GM19467 (cell line): ENCODE measurements around the gene MYOZ3.

Experiments
- ATAC-seq: cut with Tn5 transposase; IDR thresholded peaks from one replicate; pipeline ENCODE4 v1.9.1; 2021; ENCODE audit warnings: mild to moderate bottlenecking, moderate library complexity; ENCODE audit not compliant: unreplicated experiment

The MYOZ3 gene

GRCh38 chr5:150641824-150642566, 19.1 kb upstream of the MYOZ3 start:
- no peak for ATAC-seq

DNA sequence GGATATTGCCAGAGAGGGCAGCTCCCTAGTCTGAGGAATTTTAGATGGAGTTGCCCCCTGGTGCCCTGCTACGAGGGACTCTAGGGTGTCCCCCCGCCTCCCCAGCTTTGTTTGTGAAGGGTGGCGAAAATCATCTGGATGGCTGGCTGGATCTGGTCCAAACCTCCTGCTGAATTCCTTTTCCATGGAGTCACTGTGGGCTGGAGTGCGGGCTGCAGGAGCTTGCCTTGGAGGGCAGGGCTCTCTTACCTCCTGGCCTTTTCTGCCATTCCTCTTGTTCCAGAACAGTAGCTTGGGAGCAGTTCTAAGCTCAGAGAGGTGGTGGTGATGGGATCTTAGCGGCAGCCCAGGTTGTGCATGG, 18.5 kb upstream of the MYOZ3 start:
- ATAC-seq: no peak

GRCh38 chr5:150642991-150643710, 17.9 kb upstream of the MYOZ3 start:
- ATAC-seq: no peak

- no peak for ATAC-seq
Measured at GRCh38 chr5:150644058-150644457, 17.0 kb upstream of the MYOZ3 start.

DNA sequence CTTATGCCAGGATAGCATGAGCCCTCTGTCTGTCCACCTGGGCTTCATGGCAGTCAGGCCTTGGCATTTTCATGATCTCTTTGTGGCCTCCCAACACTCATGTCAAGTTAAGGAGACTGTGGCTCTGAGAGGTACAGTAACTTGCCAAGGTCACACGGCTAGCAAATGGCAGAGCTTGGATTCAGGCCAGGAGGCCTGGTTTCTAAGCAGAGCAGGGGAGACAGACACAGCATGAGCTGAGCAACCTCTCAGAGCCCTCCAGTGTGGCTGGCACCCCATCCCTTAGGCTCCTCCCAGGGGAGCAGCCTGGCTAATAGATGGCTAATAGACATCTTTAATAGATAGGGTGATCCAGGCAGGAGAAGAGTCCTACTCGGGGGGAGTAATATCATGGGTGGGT, 16.5 kb upstream of the MYOZ3 start:
- no peak for ATAC-seq

DNA sequence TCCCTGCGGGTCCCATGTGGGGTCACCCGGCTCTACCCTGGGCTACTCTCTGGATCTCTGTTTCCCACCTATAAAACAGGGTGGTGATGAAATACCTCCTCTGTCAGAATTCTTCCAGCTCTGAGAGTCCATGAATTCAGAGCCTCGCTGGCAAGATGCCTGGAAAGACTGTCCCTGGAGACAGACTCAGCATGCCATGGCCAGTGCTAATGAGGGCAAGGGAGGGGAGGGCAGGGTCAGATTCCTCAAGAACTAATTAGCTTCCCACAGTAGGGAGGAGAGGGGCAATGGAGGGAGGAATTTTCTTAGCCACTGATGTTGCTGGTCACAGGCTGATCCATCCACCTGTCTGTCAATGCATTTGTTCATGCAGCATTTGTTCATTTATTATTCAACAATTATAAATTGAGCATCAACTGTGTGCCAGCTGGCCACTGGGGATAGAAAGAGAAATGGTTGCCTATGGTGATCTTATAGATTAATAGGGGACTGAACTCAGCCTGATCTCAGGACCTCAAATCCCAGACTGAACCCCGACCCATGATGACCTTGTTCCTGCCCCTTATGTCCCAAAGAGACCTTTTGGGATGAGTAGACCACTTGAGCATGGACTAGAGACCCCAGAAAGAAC, 15.9 kb upstream of the MYOZ3 start:
- ATAC-seq: no peak

- no peak for ATAC-seq
Measured at GRCh38 chr5:150647275-150648251, 13.5 kb upstream of the MYOZ3 start.

- ATAC-seq: no peak
Measured at GRCh38 chr5:150648294-150649107, 12.6 kb upstream of the MYOZ3 start.

DNA sequence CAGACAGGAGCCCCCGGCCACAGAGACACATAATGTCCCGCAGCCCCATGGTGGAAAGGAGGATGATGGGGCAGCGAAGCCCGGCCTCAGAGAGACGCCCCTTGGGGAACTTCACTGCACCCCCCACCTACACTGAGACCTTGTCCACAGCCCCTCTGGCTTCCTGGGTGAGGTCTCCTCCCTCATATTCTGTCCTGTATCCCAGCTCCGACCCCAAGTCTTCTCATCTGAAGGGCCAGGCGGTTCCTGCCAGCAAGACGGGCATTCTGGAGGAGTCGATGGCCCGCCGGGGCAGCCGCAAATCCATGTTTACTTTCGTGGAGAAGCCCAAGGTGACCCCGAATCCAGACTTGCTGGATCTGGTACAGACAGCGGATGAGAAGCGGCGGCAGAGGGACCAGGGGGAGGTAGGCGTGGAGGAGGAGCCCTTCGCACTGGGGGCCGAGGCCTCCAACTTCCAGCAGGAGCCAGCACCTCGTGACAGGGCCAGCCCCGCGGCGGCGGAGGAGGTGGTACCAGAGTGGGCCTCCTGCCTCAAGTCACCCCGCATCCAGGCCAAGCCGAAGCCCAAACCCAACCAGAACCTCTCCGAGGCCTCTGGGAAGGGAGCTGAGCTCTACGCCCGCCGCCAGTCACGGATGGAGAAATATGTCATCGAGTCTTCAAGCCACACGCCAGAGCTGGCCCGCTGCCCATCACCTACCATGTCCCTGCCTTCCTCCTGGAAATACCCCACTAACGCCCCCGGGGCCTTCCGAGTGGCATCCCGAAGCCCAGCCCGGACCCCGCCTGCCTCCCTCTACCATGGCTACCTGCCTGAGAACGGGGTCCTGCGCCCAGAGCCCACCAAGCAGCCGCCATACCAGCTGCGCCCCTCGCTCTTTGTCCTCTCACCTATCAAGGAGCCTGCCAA, 11.7 kb upstream of the MYOZ3 start:
- ATAC-seq: no peak

DNA sequence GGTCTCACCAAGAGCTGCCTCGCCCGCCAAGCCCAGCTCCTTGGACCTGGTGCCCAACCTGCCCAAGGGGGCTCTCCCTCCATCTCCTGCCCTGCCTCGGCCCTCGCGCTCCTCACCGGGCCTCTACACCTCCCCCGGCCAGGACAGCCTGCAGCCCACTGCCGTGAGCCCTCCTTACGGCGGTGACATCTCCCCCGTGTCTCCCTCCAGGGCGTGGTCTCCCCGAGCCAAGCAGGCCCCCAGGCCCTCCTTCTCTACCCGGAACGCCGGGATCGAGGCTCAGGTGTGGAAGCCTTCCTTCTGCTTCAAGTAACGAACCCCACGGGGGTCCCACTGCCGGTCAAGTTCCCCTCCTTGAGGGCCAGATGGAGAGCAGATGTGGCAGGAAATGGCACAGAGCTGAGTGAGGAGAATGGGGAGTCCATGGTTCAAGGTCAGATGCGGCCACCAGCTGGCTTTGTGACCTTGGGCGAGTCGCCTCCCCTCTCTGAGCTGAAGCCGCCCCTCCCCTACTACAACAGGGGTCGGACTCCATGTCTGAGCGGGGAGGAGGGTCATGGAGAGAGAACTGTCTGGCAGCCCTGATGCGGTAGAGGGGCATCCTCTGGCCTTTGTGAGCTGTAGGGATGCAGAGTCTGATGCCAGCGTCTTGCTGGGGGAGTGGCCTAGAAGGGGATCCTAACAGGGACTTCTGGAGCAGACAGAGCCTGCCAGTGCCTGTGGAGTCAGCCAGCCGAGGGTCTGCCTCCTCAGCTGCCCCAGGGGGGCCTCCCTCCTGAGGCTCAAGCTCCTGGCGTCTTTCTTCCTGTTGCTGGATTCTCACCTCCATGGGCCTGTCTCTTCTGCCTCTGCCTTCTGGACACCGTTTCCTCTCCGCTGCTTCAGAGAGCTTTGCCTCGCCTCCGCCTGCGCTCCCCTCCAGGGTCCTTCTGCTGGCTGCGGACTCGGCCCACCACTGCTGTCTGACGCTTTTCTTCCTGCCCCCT, 10.7 kb upstream of the MYOZ3 start:
- ATAC-seq: no peak

GRCh38 chr5:150651382-150651781, 9.7 kb upstream of the MYOZ3 start:
- no peak for ATAC-seq

- ATAC-seq: no peak
Measured at GRCh38 chr5:150651924-150652671, 9.0 kb upstream of the MYOZ3 start.

DNA sequence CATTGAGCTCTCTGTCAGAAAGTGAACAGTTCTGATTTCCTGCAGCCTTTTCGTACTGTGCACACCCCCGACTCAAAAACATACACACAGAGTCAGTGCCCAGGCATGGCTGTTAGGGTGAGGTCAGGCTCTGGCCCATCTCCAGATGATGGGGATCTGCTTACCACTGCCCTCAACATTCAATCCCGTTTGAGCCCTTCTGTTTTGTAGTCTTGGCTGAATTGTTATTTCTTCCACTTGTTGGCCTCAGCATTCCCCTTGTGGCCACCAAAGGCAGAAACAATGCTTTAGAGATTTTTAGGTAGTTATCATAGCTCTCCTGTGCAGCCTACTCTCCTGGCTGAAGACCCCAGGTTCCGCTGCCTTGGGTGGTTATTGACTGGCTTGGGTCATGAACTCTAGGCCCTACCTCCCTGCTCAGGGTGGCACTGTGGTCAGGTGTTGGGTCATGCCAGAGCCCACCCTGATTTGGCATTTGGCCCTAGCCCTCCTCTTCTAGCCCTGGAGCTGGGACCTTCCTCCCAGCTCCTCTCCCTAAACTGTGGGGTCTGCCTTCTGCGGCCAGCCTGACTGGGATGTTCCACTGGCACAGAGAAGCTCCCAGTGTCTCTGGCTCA, 7.8 kb upstream of the MYOZ3 start:
- no peak for ATAC-seq

DNA sequence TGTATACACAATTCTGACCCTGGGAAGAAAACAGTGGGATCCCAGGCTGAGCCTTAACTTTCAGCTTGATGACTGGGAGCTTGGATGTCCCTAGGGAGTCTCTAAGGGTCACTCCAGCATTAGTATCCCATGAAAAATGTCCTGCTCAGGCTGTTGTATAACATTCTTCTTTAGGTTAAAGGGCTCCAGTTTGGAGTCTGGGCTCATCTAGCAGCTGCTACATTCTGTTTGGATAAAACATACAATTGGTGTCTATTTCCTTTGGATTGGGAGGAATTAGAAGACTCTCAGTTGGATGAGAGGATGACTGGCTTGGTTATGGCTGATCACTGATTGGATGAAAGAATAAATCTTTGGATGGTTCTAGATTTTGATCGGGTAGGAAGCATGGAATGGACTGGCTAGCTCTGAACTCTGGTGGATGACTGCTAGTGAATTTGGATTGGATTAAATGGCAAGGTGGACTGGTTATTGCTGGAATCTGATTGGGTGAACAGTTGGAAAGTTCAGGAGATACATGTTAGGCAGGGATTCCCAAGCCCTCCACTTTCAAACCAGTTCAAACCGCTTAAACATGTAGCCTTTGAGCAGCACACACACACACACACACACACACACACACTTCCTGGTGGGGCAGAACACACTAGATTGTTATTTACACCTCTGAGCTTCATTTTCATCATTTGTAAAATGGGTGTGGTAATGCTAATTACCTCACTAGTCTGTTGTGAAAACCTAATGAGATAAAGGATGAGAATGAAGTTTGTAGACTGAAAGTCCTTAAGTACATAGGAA, 7.1 kb upstream of the MYOZ3 start:
- no peak for ATAC-seq

DNA sequence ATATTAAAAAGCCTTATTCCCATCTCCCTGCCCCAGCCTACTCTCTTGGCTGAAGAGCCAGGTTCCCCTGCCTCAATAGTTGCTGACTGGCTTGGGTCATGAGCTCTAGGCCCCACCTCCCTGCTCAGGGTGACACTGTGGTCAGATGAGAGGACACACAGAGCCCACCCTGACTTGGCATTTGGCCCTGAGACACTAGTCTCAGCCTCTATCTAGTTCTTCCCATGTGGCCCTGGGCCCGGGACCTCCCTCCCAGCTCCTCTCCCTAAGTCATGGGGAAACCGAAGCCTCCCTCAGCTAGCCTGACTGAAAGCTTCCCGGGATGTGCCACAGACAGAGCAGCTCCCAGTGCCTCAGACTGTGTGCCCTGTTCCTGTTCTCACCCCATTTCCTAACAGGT, 5.8 kb upstream of the MYOZ3 start:
- no peak for ATAC-seq
